ENCODE data around the gene ZBTB7C.

DNA sequence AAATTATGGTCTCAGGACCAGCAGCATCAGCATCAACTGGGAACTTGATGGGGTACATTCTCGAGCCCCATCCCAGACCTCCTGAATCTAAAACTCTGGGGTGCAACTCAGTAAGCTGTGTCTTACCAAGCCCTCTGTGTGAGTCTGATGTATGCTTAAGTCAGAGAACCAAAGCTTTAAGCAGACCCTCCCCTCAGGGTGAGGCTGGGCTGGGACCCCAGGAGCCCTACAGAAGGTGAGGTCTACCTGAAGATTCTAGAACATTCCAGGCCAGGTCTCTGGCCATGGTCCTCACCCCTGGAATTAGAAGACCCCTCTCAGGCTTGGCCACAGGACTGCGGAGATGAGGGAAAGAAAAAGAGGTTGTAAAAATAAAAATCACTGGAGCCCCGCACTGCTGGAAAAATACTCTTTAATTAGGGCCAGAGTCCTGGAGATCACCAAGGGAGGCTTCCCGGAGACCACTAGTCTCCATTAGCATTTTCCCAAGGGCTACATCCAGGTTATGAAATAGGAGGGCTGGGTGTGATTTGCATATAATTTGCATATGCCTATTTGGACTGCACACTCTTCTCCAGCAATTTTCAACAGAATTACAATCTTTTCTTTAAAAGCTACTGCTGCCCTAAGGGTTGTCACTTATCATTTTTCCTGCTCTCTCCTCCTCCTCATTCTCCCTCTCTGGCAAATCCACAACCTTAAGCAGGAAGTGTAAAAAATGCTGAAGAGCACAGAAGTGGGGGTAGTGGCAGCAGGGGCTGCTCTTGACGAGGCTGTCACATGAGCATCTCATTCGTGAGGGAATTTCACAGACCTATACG lies 100.2 kb downstream of the ZBTB7C start:
- TF ChIP-seq SIN3A (IDR thresholded peaks at IDR 0.05; ENCODE audit: borderline replicate concordance, insufficient read depth, low read length) = no peak
- TF ChIP-seq POLR2AphosphoS5 (IDR thresholded peaks at IDR 0.05; ENCODE audit: low read depth, low read length) = no peak
